GM18526 (cell line): ENCODE measurements around the gene CNOT1.

ENCODE experiments used
- POLR2A ChIP-seq: IDR thresholded peaks from 3 replicates; pipeline ENCODE4 v1.6.1; 2011; ENCODE audit not compliant: insufficient read length; ENCODE audit errors: extremely low read depth

The CNOT1 gene

GRCh38 chr16:58548378-58548777, 81.2 kb downstream of the CNOT1 start:
- TF ChIP-seq POLR2A: no peak

GRCh38 chr16:58543685-58544084, 85.9 kb downstream of the CNOT1 start:
- no peak for TF ChIP-seq POLR2A

GRCh38 chr16:58542291-58542690, 87.3 kb downstream of the CNOT1 start:
- TF ChIP-seq POLR2A: no peak

GRCh38 chr16:58541711-58542110, 87.9 kb downstream of the CNOT1 start:
- TF ChIP-seq POLR2A: no peak

GRCh38 chr16:58537124-58537906, 92.3 kb downstream of the CNOT1 start:
- TF ChIP-seq POLR2A: no peak

- TF ChIP-seq POLR2A: no peak
Measured at GRCh38 chr16:58536278-58536677, 93.3 kb downstream of the CNOT1 start.

GRCh38 chr16:58535100-58535499, 94.5 kb downstream of the CNOT1 start:
- no peak for TF ChIP-seq POLR2A

- no peak for TF ChIP-seq POLR2A
Measured at GRCh38 chr16:58533751-58534470, 95.7 kb downstream of the CNOT1 start.

GRCh38 chr16:58532414-58532813, 97.2 kb downstream of the CNOT1 start:
- no peak for TF ChIP-seq POLR2A

- TF ChIP-seq POLR2A: no peak
Measured at GRCh38 chr16:58530179-58530578, 99.4 kb downstream of the CNOT1 start.

- no peak for TF ChIP-seq POLR2A
Measured at GRCh38 chr16:58519707-58520106, 109.9 kb downstream of the CNOT1 start.

GRCh38 chr16:58518980-58519368, 110.7 kb downstream of the CNOT1 start:
- no peak for TF ChIP-seq POLR2A

GRCh38 chr16:58518083-58518979, 111.3 kb downstream of the CNOT1 start:
- TF ChIP-seq POLR2A: no peak

GRCh38 chr16:58516768-58517107, 112.9 kb downstream of the CNOT1 start:
- no peak for TF ChIP-seq POLR2A

GRCh38 chr16:58515871-58516767, 113.5 kb downstream of the CNOT1 start:
- peak; percentile 0 for TF ChIP-seq POLR2A
